Activated T-cell treated with anti-CD3 and anti-CD28 coated beads for 24 hours (primary cell): ENCODE results near the gene FHOD1.
A peak's percentile ranks its signal among the peaks of the same experiment; 100 is the strongest.

ENCODE experiments used
- DNase-seq: peaks from one replicate; pipeline ENCODE4 v3.0.0-alpha.2; 2020; ENCODE audit warnings: low read depth

Gene FHOD1

DNA sequence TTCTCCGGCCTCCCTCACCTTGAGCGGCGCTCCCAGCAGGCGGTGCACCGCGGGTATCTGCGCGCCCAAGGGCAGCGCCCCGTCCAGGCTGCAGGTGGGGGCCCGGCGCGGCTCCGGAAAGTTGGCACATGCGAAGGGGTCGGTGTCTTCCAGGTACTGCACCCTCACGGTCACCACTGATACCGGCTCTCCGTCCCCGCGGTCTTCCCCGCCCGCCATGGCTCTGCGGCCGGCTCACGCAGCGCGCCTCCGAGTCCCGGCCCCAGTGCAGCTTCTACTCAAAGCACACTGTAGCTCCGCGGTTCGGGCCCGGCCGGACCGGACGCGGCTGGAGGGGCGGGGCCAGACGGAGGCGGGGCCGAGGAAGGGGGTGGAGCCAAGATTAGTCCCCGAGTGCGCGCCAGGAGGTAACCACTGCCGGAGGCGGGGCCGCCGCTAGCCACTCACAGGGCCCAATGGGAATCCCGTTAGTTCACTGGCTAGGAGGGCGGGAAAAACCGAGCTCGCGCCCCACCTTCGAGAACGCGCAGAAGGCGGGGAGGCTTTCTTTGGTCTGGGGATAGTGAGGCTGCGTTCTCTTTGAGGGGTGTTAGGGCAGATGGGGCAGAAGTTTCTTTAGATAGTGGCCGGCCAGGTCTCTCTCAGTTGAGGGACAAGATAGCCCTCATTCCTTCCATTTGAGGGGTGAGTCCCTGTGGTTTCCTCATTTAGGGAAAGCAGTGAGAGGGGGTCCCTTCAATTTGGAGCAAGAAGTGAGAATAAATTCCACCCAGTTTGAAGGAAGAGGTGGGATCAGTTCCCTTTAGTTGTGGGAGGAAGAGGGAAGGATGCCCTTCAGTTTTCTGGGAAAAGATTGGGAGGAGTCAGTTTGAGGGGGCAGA lies at the start of gene FHOD1:
TSS of gene FHOD1 (minus strand) at position 290 of the 881 bp plus-strand sequence. CDS start at position 219, 71 bp downstream.
- peak; percentile 97 for DNase-seq

DNA sequence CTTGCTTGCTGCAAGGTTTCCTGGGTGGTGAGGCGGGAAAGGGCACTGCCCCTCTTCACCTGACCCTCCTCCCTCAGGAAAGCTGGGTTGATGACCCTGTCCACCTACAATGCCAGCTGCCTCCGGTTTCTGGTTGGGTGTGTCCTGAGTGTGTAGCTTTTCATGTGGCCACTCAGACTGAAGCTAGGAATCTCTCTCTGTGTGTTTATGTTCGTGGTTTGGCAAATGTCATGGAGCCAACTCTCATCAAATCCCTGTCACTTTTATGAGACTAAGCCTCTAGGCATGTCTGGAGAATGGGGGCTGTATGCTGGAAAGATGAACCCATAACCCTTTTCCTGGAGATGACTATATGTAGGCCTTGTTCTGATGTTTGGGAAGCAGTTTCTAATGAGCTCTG lies 49.1 kb upstream of the FHOD1 start:
- no peak for DNase-seq

- no peak for DNase-seq
Observed at GRCh38 chr16:67294938-67295361, 47.7 kb upstream of the FHOD1 start.

- DNase-seq = no peak
Observed at GRCh38 chr16:67294171-67294757, 47.0 kb upstream of the FHOD1 start.

DNA sequence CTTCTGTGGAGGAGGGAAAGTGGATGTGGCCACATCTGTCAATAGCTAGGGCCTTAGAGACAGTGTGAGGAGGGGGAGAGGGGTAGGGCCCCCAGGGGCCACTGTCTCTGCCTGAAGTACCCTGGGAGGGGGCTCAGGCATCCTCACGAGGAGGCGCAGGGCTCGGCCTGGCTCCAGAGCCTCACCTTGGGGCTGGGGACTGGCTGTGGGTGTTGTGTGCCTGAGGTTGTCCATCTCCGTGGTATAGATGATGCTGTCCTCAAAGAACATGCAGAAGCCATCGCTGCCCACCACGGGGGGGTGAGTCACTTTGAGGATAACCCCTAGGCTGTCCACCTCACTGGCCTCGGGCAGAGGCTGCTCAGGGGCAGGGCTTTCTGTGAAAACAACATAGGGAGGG lies 44.2 kb upstream of the FHOD1 start:
- DNase-seq = no peak

GRCh38 chr16:67287960-67288359 lies 40.7 kb upstream of the FHOD1 start:
- DNase-seq = no peak

GRCh38 chr16:67286441-67287235 lies 39.4 kb upstream of the FHOD1 start:
- no peak for DNase-seq

DNA sequence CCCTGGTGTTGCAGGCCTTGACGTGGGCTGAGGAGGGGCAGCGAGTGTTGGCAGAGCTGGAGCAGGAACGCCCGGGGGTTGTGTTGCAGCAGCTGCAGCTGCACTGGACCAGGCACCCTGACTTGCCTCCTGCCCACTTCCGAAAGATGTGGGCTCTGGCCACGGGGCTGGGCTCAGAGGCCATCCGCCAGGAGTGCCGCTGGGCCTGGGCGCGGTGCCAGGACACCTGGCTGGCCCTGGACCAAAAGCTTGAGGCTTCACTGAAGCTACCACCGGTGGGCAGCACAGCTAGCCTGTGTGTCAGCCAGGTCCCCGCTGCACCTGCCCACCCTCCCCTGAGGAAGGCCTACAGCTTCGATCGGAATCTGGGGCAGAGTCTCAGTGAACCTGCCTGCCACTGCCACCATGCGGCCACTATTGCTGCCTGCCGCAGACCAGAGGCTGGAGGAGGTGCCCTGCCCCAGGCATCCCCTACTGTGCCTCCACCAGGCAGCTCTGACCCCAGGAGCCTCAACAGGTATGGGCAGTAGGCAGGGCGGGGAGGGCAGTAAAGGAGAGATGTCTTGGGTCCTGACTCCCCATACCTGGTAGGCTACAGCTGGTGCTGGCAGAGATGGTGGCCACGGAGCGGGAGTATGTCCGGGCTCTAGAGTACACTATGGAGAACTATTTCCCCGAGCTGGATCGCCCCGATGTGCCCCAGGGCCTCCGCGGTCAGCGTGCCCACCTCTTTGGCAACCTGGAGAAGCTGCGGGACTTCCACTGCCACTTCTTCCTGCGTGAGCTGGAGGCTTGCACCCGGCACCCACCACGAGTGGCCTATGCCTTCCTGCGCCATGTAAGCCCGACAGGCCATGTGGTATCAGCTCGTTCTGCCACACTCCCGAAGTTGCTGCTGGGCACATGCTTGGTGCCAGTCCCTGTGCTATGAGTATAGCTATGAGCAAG lies 37.7 kb upstream of the FHOD1 start:
- no peak for DNase-seq

DNA sequence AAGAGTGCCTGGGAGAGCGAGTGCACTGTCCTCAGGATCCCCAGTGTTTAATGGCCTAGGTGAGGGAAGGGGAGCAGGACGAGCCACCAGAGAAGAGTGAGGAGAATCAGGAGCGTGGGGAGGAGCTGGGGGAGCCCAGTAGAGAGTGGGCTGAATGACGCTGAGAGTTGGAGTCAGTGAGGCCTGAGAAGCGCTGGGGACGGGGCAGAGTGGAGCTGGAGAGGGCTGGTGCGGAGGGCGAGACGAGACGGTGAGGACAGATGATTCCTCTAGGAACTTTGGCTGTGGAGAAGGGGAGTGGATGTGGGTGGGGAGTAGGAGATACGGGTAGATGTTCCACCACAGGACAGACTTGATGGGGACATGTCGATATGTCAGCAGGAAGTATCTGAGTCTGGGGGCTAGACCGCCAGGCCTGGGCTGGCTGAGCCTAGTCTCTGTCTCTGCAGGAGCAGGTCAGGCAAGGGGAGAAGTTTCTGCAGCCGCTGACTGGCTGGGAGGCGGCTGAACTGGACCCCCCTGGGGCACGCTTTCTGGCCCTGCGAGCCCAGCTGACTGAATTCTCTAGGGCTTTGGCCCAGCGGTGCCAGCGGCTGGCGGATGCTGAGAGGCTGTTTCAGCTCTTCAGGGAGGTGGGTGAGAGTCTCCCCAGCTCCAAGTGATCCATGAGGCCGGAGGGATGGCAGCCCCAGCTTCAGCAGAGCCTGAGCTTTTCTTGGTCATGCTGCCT lies 36.7 kb upstream of the FHOD1 start:
- DNase-seq = no peak

DNA sequence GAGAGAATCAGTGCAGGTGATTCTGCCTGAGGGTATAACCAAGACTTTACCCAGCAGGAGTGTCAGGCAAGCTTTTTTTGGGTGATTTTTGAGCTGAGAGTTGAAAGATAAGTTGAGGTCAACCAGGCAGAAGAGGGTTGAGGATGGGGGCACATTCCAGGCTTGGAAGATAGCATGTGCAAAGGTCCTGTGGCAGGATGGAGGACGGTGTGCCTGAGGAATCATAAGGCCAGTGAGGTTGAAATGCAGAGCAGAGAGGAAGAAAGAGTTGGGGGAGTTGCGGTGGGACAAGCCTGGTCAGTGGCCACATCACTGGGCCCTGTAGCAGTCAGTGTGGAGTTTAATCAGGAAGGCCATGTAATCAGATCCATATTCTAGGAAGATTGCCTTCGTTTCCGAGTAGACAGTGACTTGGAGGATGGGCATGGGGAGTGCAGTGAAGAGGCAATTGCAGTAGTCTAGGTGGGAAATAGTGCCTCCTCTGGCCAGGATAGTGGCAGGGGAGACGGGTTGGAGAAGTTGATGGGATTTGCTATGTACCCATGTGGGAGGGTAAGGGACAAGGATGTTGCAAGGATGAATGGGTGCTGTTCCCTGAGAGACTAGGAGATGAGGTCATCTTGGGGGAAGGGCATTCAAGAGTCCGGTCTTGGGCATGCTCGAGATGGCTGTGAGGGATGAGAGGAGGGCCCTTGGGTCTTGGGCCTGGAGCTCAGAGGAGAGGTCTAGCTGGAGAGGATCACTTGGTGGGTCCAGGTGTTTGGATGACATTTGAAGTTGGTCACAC lies 36.0 kb upstream of the FHOD1 start:
- DNase-seq = no peak

DNA sequence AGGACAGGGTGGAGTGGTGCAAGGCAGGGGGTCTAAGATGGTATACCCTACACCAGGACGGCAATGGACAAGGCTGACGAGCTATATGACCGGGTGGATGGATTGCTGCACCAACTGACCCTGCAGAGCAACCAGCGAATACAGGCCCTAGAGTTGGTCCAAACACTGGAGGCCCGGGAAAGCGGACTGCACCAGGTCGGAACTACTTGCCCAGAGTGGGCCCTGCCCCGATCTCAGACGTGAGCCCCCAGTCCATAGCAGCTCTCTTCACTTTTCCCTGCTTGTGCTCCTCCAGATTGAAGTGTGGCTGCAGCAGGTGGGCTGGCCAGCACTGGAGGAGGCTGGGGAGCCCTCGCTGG lies 35.1 kb upstream of the FHOD1 start:
- DNase-seq = no peak

DNA sequence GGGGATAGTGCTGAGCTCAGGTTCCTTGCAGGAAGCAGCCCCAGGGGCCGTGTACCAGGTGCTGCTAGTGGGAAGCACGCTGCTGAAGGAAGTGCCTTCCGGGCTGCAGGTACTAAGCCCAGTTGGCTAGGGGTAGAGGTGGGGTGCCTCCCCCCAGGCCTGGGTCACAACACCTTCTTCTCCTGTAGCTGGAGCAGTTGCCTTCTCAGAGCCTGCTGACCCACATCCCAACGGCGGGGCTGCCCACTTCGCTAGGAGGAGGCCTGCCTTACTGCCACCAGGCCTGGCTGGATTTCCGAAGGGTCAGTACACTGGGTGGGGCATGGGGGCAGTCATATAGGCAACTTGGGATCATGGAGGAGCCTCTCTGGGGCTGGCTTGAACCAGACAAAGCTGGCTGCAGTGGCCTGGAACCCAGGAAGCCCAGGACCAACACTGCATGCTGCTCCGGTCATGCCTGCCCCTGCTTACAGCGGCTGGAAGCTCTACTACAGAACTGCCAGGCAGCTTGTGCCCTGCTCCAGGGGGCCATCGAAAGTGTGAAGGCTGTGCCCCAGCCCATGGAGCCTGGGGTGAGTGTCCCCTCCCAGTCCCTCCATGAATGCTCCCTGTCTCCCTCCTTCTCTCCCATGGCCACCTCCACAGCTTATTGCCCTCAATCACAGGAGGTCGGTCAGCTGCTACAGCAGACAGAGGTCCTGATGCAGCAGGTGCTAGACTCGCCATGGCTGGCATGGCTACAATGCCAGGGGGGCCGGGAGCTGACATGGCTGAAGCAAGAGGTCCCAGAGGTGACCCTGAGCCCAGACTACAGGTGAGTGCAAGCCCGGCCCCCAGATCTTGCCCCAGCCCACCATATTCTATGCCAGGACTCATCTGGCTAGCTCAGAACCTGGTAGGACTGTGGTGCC lies 34.5 kb upstream of the FHOD1 start:
- DNase-seq = no peak

- DNase-seq = no peak
Observed at GRCh38 chr16:67280090-67281015, 33.1 kb upstream of the FHOD1 start.

GRCh38 chr16:67279296-67280089 lies 32.2 kb upstream of the FHOD1 start, which contains the start of gene PLEKHG4:
PLEKHG4 (plus strand) TSS chr16:67279532; CDS start chr16:67280045, 513 bp downstream.
- peak; percentile 72 for DNase-seq

- DNase-seq = no peak
Observed at GRCh38 chr16:67278773-67279295, 31.6 kb upstream of the FHOD1 start.

DNA sequence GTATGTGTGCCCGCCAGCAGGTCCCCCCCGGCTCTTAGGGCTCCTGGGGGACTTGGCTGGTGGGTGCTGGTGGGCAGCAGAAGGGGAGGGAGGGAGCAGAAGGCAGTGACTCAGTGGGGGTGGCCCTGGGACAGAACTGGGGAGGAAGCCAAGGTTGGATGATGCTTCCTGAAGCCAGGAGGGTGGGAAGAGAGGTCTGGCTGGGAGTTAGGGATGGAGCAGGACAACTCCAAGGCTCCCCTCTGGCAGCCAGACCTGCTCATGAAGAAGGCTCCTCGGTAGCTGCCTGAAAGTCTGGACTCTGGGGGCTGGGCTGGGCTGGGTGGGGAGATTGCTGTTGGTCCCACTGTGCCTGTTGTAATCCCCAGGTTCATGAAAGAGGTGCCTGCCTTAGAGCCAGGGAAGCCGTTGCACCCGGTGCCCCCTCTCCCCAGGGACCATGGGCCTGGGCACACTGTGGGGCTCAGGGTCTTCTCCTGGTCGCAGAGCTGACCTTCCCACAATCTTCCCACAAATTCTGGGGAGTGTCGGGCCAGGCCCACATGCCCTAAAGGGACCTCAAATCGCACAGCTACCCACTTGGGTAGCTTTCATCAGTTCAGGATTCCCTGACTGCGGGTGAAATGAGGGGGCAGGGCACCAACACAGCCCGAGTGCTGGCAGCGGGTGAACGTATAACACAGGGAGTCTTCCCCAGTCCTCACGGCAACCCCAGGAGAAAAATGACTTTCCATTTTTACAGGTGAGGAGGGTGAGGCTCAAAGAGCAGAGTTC lies 30.9 kb upstream of the FHOD1 start:
- no peak for DNase-seq
